ENCODE results near the gene JARID2.
"Not testable (repeated sequence)": the region's sequence is repeated elsewhere in the genome, so short reads cannot be mapped to it uniquely, and the experiment has no call there.

The JARID2 gene

GRCh38 chr6:15534974-15535373 lies 289.1 kb downstream of the JARID2 start:
- DNase-seq = peak in 1 of 42 donors; percentile 37

GRCh38 chr6:15535495-15536197 lies 289.8 kb downstream of the JARID2 start:
- intact Hi-C loops (cut with DNase I) = no loop called here
- peak in 1 of 42 donors; percentile 17 for DNase-seq

More at GRCh38 chr6:15534974-15535373, 289.1 kb downstream of the JARID2 start:
- intact Hi-C loops (cut with DNase I) = no loop called here

- intact Hi-C loops (cut with DNase I) = no loop called here
- peak in 1 of 42 donors; percentile 18 for DNase-seq
Observed at GRCh38 chr6:15536198-15536955, 290.5 kb downstream of the JARID2 start.

DNA sequence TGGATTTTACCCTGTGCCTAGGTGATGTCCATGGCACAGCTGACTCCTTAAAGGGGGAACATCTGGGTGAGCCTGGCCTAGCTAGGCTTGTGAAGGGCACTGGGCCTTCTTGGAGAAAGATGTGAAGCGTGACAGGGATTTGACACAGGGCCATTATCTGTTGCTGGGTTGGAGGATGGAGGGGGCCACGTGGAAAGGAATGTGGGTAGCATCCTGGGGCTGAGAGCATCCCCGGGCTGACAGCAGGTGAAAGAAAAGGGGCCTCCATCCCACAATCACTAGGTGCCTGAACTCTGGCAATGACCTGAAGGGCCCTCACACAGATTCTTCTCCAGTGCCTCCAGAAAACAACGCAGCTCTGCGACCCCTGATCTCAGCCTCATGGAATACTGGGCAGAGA lies 292.2 kb downstream of the JARID2 start:
- peak in 1 of 42 donors; percentile 22 for DNase-seq
- intact Hi-C loops (cut with DNase I) = no loop called here

GRCh38 chr6:15538766-15539495 lies 293.1 kb downstream of the JARID2 start:
- intact Hi-C loops (cut with DNase I) = no loop called here
- peak in 1 of 42 donors; percentile 18 for DNase-seq

DNA sequence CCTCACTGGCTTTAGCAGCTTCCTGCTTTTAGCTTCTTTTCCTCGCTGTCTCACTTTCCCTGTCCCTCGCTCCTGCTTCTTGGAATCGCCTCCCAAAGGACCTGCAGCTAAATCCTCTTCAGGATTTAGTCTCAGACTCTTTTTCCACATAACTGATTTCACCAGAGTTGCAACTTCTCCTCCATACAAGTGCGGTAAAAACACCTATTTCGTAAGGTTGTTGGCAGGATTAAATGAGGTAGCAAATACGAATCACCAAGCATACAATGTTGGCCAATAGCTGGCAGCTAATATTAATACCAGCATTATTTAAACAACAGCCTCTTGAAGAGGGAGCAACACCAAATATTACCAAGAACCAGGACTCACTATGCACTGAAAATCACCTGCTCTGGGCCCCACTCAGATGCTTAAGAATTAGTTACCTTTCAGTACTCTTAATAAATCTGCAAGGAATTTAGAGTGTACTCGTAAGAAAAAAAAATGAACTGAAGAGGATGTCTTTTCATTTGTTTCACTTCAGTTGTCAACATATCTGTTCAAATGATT lies 293.9 kb downstream of the JARID2 start:
- intact Hi-C loops (cut with DNase I) = no loop called here
- peak in 1 of 42 donors; percentile 28 for DNase-seq

- intact Hi-C loops (cut with DNase I); DNase-seq: not testable (repeated sequence)
Observed at GRCh38 chr6:15543332-15543917, 297.6 kb downstream of the JARID2 start.

- no peak for DNase-seq
- intact Hi-C loops (cut with DNase I) = no loop called here
Observed at GRCh38 chr6:15544321-15544900, 298.5 kb downstream of the JARID2 start.

DNA sequence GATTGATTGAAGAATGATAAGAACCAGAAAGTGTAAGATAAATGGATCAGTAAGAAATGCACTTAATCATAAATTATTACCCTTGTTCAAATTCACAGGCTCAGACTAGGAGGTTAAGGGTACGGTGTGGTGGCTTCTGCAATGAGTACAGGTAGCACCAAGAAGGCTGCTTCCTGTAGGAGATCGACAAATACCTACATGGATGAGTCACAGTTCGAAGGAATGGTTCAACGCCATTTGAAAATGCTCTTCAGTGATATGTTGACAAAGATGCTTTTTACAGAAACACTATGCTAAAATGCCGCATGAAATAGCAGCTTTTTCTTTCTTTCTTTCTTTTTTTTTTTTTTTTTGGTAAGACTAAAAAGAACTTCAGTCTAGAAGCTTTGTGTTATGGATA lies 300.7 kb downstream of the JARID2 start:
- peak in 1 of 42 donors; percentile 43 for DNase-seq
- intact Hi-C loops (cut with DNase I) = no loop called here

GRCh38 chr6:15547400-15547799 lies 301.5 kb downstream of the JARID2 start:
- intact Hi-C loops (cut with DNase I) = no loop called here
- no peak for DNase-seq

- DNase-seq = no peak
- intact Hi-C loops (cut with DNase I) = no loop called here
Observed at GRCh38 chr6:15549371-15549770, 303.5 kb downstream of the JARID2 start.

DNA sequence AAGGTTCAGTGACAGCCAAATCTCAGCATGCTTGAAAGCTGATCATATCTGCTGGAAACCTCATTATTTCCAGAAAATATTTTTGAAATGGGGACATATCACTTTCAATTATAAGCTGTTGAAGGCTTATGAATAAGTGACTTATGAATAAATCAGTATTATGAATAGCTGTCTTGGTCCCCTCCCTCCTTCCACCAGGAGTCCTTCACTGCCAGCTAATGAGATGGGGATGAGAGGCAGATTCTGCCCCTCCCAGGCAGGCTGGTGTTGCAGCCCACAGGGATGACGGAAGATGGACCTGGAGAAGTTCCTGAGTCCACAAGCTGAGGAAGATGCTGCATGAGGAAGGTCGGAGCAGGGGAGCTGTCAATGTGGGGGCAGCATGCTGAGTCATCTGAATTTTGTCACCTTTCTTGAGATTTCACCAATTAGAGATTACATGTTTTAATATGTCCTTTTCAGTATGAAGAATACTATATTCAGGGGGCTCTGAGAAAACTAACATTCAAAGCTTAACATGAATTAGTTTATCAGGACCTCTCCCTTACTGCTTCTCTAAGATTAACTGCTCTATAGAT lies 304.8 kb downstream of the JARID2 start:
- peak in 4 of 42 donors; percentile 21 to 44 (median 34) for DNase-seq
- intact Hi-C loops (cut with DNase I) = no loop called here

DNA sequence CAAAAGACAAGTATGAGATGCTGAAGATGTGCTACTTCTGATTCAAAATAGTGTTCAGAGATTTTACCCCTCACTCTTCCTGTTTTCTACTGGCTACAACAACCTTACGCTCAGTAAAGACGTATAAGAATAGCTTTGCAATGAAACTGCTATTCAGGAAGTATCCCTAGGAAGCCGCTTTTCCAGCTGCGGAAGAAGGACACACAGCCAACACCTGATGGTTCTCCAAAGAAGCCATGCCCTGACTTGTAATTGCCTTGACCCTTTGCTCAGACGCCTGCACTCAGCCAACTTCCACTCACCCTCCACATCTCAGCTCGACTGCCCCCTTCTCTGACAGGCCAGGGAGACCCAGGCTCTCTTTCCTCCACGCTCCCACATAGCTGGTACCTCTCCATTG lies 305.4 kb downstream of the JARID2 start:
- intact Hi-C loops (cut with DNase I) = no loop called here
- DNase-seq = no peak

- intact Hi-C loops (cut with DNase I) = no loop called here
- no peak for DNase-seq
Observed at GRCh38 chr6:15551798-15552197, 305.9 kb downstream of the JARID2 start.

DNA sequence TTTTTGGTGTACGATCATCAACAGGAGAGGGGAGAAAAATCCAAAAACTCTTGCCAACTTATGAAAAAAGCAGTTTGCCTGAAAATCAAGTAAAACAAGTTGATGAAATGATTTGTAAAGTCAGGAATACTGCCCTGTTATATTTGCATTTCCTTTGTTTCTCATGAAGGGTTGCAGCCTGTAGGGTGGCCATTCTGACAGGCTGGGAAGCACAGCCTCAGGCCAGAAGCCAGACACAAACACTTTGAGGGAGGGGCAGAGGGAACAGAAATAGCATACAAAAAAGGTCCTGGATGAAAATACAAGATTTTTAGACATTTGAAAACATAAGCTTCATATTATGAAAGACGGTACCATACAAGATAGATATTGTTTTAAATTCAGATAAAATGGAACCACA lies 307.2 kb downstream of the JARID2 start:
- intact Hi-C loops (cut with DNase I) = no loop called here
- no peak for DNase-seq

GRCh38 chr6:15553736-15554294 lies 307.9 kb downstream of the JARID2 start:
- intact Hi-C loops (cut with DNase I) = no loop called here
- no peak for DNase-seq

GRCh38 chr6:15554728-15555100 lies 308.8 kb downstream of the JARID2 start:
- no peak for DNase-seq
- intact Hi-C loops (cut with DNase I) = no loop called here

All from head of caudate nucleus (tissue), 42 donors.